Measurements from ENCODE around the gene HEATR5A. TPM values are rescaled to one million over a fixed set of nuclear protein-coding genes. Genes with fewer than 3 reads are reported as not detected.
"Not testable (repeated sequence)": the region's sequence is repeated elsewhere in the genome, so short reads cannot be mapped to it uniquely, and the experiment has no call there.

The HEATR5A gene
- total RNA-seq, 1 donor from 2014 or later, result 46.8 TPM

DNA sequence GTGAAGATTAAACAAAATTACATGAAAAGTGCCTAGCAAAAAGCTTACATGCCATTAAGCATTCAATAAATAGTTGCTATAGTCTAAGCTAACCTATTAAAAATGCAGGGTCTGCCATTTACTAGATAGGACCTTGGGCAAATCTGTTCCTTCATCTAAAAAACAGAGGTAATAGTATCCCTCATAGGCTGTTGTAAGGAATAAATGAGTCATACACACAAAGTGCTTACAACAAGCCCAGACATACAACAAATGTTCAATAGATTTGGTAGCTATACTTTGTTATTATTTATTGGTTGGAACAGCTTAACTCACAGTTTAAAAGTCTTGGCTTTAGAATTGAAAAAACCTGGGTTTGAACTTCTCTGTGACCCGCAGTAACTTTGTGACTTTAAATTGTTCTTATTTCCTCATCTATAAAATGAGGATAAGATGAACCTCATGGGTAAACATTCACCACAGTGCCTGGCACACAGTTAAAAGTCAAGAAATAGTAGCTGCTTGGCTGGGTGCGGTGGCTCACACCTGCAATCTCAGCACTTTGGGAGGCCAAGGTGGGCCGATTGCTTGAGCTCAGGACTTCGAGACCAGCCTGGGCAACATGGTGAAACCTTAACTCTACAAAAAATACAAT, 24.7 kb downstream of the HEATR5A start:
- no peak for DNase-seq
- no peak for ATAC-seq
- intact Hi-C loops (cut with micrococcal nuclease), result no loop called here

GRCh38 chr14:31395119-31395518, 25.2 kb downstream of the HEATR5A start:
- no peak for DNase-seq
- intact Hi-C loops (cut with micrococcal nuclease), result no loop called here
- ATAC-seq, result no peak

DNA sequence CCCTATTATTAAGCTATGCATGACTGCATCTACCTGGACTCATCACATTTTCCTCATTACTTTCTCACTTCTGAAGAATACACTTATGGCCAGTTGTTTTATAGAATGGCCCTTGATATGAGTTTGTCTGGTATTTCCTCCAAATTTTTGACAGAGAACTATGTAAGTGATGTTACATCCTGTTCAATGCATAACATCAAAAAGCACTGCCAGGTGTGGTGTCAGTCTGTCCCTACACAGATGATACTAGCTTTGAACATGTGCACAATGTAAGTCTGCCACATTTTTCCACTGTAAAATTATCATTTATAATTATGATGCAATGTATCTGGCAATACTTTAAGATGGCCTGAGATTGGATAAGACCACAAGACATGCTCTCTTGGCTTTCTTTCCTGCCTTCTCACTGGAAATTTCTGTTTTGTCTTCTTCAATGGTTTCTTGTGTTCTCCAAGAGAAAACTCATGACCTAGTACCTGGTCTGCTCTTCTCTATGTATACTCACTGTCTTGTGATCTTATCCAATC, 28.3 kb downstream of the HEATR5A start:
- no peak for ATAC-seq
- DNase-seq, result no peak
- intact Hi-C loops (cut with micrococcal nuclease), result no loop called here

DNA sequence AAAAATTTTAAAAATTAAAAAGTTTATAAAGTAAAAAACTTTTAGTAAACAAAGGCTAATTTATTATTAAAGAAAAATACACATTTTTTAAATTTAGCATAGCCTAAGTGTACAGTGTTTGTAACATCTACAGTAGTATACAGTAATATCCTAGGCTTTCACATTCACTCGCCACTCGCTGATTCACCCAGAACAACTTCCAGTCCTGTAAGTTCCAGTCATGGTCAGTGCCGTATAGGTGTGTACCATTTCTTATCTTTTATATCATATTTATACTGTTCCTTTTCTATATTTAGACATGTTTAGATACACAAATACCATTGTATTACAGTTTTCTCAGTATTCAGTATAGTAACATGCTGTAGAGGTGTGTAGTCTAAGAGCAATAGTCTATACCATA, 28.9 kb downstream of the HEATR5A start:
- DNase-seq, result no peak
- ATAC-seq, result no peak
- intact Hi-C loops (cut with micrococcal nuclease), result no loop called here

- intact Hi-C loops (cut with micrococcal nuclease), result no loop called here
- ATAC-seq (peak; percentile 59), DNase-seq (no peak)
Observed at GRCh38 chr14:31389946-31390345, 30.4 kb downstream of the HEATR5A start.

DNA sequence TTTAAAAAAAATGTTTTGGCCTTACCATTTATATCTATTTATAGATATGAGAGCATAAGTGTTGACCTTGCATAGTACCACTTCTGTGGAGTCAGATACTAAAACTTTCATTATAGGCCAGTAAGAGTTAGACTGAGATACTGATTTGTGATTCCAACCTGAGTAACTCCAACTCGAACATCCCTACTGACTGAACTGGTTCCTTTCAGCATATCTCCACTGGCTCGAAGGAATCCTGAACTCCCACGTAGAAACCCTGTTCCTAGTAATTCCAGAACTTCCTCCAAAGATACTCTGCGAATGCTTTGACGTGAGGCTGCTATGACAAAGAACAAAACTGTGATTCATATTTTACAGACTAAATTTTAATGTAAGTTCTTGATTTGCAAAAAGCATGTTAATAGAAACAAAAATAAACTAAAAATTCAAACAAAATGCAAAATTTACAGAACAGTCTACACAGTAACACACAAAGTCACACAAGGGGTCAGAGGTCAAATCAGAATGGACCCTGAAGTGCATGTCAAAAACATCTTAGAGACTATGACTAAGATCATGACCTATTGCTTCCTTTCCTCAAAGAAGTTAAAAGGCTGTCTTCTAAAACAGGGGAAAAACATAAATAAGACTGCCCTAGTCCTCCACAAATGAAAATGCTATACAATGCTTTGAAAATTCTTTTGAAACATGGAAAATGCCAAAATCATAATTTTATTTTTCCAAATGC, 31.5 kb downstream of the HEATR5A start:
- peak; percentile 54 for ATAC-seq
- DNase-seq, result no peak
- intact Hi-C loops (cut with micrococcal nuclease), result no loop called here

DNA sequence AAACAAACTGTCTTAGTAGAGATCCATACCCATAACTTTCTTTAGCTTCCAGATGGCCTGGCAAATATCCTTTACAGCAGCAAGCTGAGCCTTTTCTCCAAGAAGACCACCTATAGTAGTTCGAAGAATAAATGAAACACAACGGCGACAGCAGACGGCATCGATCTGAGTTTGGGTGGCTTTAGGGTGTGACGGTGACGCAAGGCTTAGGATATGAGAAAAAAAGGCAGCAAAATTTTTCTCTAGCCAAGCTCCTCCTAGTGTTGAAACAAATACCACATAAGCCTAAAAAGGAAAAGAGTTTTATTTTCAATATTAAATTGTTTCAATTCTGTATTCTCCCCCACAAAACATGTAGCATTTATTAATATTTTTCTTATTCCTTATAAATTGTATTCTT, 33.3 kb downstream of the HEATR5A start:
- ATAC-seq (no peak), DNase-seq (no peak)
- intact Hi-C loops (cut with micrococcal nuclease), result no loop called here

DNA sequence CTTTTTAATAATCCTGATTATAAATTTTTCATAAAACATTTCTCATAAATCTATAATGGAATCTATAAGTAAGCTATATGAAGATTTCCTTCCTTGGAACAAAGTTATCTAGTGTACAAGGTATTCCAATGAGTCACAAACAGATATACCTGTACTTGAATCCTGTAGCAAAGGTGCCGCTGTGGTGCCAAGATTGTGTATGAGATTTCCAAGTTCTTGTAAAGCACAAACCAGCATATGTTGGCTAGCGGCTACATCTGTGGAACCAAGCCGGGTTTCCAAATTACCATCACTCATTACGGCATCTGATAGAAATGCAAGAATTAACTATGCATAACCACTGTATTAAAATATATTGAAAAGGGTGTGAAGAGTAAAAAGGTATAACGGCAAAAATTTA, 34.1 kb downstream of the HEATR5A start:
- intact Hi-C loops (cut with micrococcal nuclease), result no loop called here
- ATAC-seq (no peak), DNase-seq (no peak)

GRCh38 chr14:31382221-31382620, 38.1 kb downstream of the HEATR5A start:
- ATAC-seq (no peak), DNase-seq (no peak)
- intact Hi-C loops (cut with micrococcal nuclease), result no loop called here

DNA sequence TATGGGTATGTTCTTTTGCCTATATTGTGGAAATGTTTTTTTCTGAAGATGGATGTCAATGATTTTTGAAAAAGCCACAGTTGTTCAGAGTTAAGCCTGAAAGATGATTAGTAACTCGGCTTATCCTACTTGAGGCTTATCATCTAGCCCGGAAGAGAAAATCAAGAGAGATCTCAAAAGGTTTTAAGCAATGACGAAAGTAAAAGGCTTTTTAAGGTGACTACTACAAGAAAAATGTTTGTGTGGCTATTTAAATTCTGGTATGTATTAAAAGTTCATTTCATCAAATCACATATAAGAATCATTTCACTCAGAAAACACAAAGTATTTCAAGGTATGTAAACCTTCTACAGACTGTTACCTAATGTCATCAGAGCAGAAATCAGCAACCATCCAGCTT, 40.2 kb downstream of the HEATR5A start:
- ATAC-seq (no peak), DNase-seq (no peak)
- intact Hi-C loops (cut with micrococcal nuclease), result no loop called here

GRCh38 chr14:31379125-31379947, 41.0 kb downstream of the HEATR5A start:
- DNase-seq; ATAC-seq; intact Hi-C loops (cut with micrococcal nuclease): not testable (repeated sequence)

DNA sequence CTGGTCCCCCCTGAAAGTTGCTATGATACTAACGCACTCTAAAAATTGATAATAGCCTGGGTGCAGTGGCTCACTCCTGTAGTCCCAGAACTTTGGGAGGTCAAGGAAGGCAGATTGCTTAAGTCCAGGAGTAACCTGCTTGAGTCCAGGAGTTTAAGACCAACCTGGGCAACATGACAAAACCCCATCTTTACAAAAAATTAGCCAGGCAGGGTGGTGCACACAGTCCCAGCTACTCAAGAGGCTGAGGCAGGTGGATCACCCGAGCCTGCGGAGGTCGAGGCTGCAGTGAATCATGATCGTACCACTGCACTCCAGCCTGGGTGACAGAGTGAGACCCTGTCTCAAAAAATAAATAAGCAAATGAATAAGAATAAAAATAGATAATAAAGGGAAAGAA, 42.9 kb downstream of the HEATR5A start:
- no peak for DNase-seq
- intact Hi-C loops (cut with micrococcal nuclease), result no loop called here
- ATAC-seq, result no peak

DNA sequence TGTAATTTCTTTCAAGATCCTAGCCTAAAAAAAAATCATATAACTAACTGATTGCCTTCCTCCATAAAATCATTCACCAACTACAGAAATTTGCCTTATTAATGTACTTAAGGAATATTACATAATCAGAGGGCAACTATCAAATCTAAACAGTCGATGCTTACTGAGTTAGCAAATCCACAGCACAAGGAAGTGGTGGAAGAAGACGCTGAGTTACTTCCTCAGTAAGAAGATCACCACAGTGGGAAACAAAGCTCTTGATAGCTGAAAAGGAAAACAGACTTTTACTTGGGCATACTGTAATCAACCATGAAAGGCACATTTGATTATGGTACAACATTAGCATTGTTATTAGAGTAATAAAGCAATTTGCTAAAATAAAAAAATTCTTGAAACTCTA, 48.7 kb downstream of the HEATR5A start:
- DNase-seq, result no peak
- ATAC-seq, result no peak
- intact Hi-C loops (cut with micrococcal nuclease), result no loop called here

- no peak for DNase-seq
- no peak for ATAC-seq
- intact Hi-C loops (cut with micrococcal nuclease), result no loop called here
Observed at GRCh38 chr14:31363331-31364073, 56.8 kb downstream of the HEATR5A start.

GRCh38 chr14:31362746-31363145, 57.6 kb downstream of the HEATR5A start:
- intact Hi-C loops (cut with micrococcal nuclease), result no loop called here
- DNase-seq (no peak), ATAC-seq (no peak)

DNA sequence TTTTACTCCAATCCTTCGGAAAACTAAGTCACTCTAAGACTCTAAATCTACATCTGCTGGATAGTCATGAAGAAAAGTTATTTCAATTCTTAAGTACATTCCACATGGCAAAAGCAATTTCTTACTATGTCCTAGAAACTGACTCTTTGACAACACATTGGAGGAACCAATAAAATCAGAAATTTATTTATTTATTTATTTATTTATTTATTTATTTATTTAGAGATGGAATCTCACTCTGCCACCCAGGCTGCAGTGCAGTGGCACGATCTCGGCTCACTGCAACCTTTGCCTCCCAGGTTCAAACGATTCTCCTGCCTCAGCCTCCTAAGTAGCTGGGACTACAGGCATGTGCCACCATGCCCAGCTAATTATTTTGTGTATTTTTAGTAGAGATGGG, 58.6 kb downstream of the HEATR5A start:
- ATAC-seq; DNase-seq; intact Hi-C loops (cut with micrococcal nuclease): not testable (repeated sequence)

- DNase-seq, result no peak
- intact Hi-C loops (cut with micrococcal nuclease), result no loop called here
- ATAC-seq, result no peak
Observed at GRCh38 chr14:31360919-31361662, 59.3 kb downstream of the HEATR5A start.

- ATAC-seq (no peak), DNase-seq (no peak)
- intact Hi-C loops (cut with micrococcal nuclease), result no loop called here
Observed at GRCh38 chr14:31357279-31357678, 63.1 kb downstream of the HEATR5A start.

- DNase-seq (no peak), ATAC-seq (no peak)
- intact Hi-C loops (cut with micrococcal nuclease), result no loop called here
Observed at GRCh38 chr14:31346097-31346496, 74.3 kb downstream of the HEATR5A start.
